NCI-H2029 (cell line): ENCODE data around the gene TMCO5A.
"Not testable (repeated sequence)": the region's sequence is repeated elsewhere in the genome, so short reads cannot be mapped to it uniquely, and the experiment has no call there.

ENCODE experiments used
- DNase-seq: peaks from one replicate; lab custom pipeline; 2025; lab: John Stamatoyannopoulos, UW

TMCO5A gene

GRCh38 chr15:37934340-37934739 is at the start of gene TMCO5A:
Gene TMCO5A, plus strand, starts transcription at chr15:37934640. Its CDS starts 1,684 bp downstream, at chr15:37936324.
- DNase-seq, result no peak

GRCh38 chr15:37885651-37886050 is 48.8 kb upstream of the TMCO5A start:
- DNase-seq, result no peak

- no peak for DNase-seq
These were observed 46.1 kb upstream of the TMCO5A start for GRCh38 chr15:37888356-37888755.

- DNase-seq, result no peak
These were observed 42.6 kb upstream of the TMCO5A start for GRCh38 chr15:37891766-37892368.

GRCh38 chr15:37893309-37893708 is 41.1 kb upstream of the TMCO5A start:
- DNase-seq, result no peak

- no peak for DNase-seq
These were observed 36.1 kb upstream of the TMCO5A start for GRCh38 chr15:37898362-37898761.

GRCh38 chr15:37900326-37901221 is 33.9 kb upstream of the TMCO5A start:
- peak; percentile 7 for DNase-seq

GRCh38 chr15:37902126-37902525 is 32.3 kb upstream of the TMCO5A start:
- no peak for DNase-seq

GRCh38 chr15:37903919-37904625 is 30.4 kb upstream of the TMCO5A start:
- peak; percentile 66 for DNase-seq

- DNase-seq, result peak; percentile 1
These were observed 27.3 kb upstream of the TMCO5A start for GRCh38 chr15:37907136-37907535.

- DNase-seq, result no peak
These were observed 12.7 kb upstream of the TMCO5A start for GRCh38 chr15:37921527-37922385.

- no peak for DNase-seq
These were observed 8.3 kb upstream of the TMCO5A start for GRCh38 chr15:37926136-37926535.

- no peak for DNase-seq
These were observed 5.2 kb upstream of the TMCO5A start for GRCh38 chr15:37929238-37929637.

GRCh38 chr15:37931321-37931720 is 3.1 kb upstream of the TMCO5A start:
- no peak for DNase-seq

GRCh38 chr15:37931868-37932267 is 2.6 kb upstream of the TMCO5A start:
- DNase-seq, result no peak

- no peak for DNase-seq
These were observed 1.9 kb upstream of the TMCO5A start for GRCh38 chr15:37932549-37932948.

- DNase-seq, result no peak
These were observed 774 bp upstream of the TMCO5A start for GRCh38 chr15:37933666-37934065.

- no peak for DNase-seq
These were observed 6.4 kb downstream of the TMCO5A start for GRCh38 chr15:37940876-37941275.

- no peak for DNase-seq
These were observed 7.3 kb downstream of the TMCO5A start for GRCh38 chr15:37941779-37942178.

GRCh38 chr15:37951999-37952398 is 17.6 kb downstream of the TMCO5A start:
- no peak for DNase-seq

GRCh38 chr15:37960742-37961141 is 26.3 kb downstream of the TMCO5A start:
- DNase-seq, result not testable (repeated sequence)

GRCh38 chr15:37967788-37968187 is 33.3 kb downstream of the TMCO5A start:
- DNase-seq, result no peak
